ENCODE results near the gene C2orf72. TPM values are rescaled to one million over a fixed set of nuclear protein-coding genes. Genes with fewer than 3 reads are reported as not detected.
"Not testable (repeated sequence)": the region's sequence is repeated elsewhere in the genome, so short reads cannot be mapped to it uniquely, and the experiment has no call there.

The C2orf72 gene
- total RNA-seq, result under 1 TPM in 1 of 2 donors, not detected in 1; 0.15 TPM
- long read RNA-seq, result 0 reads

DNA sequence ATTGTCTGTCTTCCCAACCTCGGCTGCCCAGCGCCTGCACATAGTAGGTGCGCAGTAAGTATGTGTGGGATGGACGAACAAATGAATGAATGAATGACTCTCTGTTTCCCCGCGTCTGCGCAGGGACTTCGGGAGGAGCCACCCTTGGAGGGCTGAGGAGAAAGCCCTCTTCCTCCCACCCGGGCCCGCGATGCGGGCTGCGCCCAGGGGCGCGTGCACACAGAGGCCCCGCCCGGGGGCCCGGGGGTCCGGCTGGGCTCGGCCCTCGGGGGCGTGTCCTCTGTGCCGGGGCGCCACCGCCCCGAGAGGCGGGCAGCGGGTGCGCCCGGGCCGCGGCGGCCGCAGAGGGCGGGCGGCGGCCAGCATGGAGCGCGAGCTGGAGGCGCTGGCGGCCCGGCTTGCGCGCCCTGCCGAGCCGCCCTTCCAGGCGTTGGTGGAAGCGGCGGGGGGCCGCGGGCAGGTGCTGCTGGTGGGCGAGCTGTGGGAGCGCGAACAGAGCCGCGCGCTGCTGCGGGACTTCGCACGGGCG is at the start of gene C2orf72:
Gene C2orf72 (plus strand): TSS at position 322 of the 529 bp plus-strand sequence. CDS start 43 bp downstream, at position 365.
- no peak for ATAC-seq
- intact Hi-C loops (cut with DNase I), result no loop called here

DNA sequence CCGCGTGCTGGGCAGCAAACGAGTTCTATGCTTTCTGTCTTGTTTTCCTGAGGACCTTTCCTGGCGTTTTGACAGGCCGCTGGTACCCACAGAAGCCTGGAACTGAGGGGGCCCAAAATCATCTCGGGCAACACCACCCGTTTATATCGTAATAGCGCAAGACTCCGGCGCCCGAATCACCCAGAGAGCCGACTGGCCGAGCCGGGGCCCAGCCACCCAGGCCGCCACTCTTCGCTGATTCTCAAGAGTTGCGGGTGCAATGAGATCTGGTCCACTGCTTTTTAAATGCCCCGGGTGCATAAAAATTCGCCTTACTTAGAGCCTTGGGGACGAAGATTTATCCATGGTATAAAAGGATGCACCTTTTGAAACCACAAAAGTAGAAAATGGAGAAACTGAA is 47.6 kb upstream of the C2orf72 start:
- intact Hi-C loops (cut with DNase I), result loop anchor here (5.0 kb wide), 3 partner anchors 142 to 832 kb away; no protein-coding TSS in a partner anchor
- DNase-seq, result no peak
- no peak for ATAC-seq

More for the DNA sequence above, at the start of gene C2orf72:
- DNase-seq, result no peak

DNA sequence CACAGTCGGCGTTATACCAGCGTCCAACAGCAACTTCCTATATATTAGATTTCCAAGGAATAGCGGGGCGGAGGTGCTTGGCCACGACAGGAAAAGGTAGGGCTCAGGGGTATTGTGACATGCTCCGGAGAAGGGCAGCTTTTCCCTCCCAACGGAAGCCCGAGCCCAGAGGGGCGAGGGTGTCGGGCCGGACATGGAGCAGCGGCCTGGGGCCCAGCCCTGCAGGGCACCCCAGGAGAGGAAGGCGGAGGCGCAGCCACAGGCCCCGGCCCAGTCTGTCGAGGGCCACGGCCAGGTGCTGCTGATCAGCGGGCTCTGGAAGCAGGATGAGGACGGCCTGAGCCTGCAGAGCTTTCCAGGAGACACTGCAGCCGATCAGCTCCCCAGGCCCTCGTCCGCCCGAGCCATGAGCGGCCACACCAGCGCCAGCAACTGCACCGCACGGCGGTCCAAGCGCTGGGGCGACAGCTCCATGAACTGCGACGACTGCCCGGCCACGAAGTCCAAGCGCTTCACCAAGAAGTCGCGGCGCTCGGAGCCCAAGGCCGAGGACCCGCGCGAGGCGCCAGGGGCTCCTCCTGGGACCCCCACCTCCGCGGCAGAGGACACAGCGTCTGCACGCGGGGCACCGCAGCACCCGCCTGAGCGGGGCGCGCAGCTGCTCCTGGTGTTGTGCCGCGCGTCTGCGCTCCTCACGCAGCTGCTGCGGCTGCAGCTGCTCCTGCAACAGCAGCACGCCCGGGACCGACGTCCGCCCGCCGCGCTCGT is 47.0 kb upstream of the C2orf72 start:
- intact Hi-C loops (cut with DNase I), result no loop called here
- no peak for ATAC-seq
- DNase-seq, result no peak

DNA sequence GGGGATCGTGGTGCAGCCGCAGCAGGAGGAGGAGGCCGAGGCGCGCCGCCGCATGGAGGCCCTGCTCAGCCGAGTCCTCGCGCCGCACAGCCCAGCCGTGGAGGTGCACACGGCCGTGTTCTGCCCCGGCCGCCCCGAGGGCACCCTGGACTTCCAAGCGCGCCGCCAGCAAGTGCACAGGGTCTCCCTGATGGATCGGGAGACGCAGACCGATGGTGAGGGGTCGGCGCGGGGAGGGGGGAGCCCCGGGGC is 46.5 kb upstream of the C2orf72 start:
- intact Hi-C loops (cut with DNase I), result no loop called here
- DNase-seq, result no peak
- no peak for ATAC-seq

DNA sequence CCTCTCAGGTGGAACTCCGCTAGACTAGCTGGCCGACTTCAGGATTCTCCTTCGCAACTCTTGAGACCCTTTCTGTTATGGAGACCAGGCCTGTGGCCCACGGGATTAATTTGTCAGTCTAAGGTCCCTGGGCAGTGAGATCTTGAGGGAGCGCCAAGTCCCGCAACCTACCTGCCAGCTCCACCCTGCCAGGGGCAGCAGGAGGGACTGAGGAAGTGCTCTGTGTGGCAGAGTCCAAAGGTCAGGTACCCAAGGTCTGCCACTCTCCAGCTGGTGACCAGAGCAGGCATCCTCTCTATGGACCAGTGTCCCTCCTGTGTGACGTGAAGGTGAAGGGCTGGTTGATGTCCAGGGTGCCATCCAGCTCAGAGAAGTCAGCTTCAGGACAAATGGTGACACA is 45.7 kb upstream of the C2orf72 start:
- intact Hi-C loops (cut with DNase I), result no loop called here
- no peak for ATAC-seq
- DNase-seq, result no peak

DNA sequence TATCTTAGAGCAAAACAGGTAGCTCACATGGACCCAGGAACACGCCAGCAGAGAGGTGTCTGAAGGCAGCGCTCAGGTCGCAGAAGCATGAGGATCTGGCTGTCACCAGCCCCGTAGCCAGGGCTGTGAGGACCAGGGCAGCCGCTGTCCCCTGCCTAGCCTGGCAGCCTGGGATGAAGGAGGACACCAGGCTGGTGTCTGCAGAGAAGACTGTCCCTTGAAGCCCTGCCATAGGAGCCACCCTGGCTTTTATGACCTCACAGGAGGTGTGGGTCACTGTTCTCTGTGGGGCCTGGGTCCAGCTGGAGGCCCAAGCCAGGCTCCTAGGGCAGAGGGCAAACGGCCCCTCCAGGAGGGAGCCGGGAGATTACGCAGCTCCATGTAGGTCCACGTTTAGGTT is 41.5 kb upstream of the C2orf72 start, which contains the start of gene SPATA3:
Gene SPATA3 (plus strand): TSS at position 301 of the 400 bp plus-strand sequence. CDS start 113 bp downstream, outside the sequence.
- ATAC-seq (no peak), DNase-seq (no peak)
- intact Hi-C loops (cut with DNase I), result no loop called here

DNA sequence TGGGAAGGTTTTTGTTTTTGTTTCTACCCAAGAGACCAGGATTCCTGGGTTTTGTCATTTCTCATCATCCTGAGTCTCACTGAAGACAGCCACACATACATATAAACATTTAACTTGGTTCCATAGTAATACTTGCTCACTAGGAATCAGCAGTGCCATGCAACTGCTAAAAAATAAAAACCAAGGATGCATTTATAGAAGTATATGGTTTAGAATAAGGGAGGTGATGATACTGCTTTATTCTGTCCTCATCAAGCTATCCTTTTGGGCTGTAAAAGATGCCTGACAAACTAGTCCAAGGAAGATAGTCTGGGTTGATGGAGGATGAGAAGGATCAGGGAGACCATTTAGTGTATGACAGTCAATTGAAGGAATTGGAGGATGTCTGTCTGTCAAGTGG is 40.7 kb upstream of the C2orf72 start:
- ATAC-seq, result no peak
- intact Hi-C loops (cut with DNase I), result no loop called here
- no peak for DNase-seq

DNA sequence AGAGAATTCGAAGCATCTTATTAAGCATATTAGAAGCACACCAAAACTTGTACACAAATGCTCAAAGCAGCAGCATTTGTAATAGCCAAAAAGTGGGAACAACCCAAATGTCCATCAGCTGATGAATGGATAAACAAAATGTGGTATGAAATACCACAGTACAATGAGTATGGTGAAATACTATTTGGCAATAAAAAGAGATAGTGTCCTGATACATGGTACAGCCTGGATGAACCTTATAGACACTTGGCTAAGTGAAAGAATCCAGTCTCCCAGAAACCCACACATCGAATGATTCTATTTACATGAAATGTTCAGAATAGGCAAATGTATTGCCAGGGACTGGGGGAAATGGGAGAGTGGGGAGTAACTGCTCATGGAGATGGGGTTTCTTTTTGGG is 38.4 kb upstream of the C2orf72 start:
- DNase-seq (no peak), ATAC-seq (no peak)
- intact Hi-C loops (cut with DNase I), result no loop called here

DNA sequence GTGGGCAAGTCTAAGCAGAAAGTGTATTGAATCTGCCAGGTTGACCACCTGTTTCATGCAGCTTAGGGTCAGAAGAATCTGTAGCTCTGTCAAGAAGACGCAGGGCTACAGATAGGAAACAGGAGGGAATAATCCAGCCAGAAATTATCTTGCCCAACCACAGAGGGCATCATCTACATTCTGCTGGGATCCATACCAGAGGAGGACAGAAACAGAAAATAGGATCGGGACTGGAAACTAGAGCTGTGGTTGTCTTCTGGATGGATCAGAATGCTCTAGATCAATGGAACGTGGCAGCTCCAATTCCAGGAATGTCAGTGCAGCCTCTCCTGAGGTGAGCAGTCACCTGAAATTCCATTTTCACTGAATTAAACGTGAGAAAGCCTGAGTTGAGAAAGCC is 37.8 kb upstream of the C2orf72 start:
- DNase-seq (no peak), ATAC-seq (no peak)
- intact Hi-C loops (cut with DNase I), result no loop called here

DNA sequence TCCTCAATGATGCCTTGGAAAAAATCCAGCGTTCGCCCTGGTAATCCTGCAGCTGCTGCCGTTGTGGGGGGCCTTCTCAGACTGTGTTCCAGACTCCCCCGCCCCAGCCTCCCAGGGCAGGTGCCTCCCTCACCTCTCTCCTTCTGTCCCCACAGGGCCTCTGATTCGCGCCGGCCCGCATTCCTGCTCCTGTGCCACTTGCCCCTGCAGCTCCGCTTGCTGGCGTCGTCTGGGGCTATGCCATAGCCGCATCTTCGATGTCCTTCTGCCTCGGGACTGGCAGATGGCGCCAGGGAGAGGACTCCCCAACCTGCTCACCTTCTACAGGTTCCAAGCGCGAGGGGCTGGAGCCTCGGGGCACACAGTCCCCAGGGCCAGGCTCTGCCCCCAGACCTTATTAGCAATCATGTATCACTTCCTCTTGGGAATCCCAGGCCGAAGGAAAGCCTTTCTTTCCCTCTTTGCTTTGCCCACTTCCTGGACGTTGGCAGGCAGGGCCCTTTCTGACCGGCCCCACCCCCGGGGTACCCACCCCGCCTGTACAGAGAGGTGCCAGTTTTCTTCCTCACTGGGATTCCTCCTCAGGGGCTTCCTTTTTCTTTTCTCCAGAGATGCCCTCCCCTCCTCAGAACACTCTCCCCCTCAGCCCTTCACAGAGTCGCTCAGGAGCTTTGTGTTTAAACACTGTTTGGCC is 37.0 kb upstream of the C2orf72 start:
- intact Hi-C loops (cut with DNase I), result no loop called here

DNA sequence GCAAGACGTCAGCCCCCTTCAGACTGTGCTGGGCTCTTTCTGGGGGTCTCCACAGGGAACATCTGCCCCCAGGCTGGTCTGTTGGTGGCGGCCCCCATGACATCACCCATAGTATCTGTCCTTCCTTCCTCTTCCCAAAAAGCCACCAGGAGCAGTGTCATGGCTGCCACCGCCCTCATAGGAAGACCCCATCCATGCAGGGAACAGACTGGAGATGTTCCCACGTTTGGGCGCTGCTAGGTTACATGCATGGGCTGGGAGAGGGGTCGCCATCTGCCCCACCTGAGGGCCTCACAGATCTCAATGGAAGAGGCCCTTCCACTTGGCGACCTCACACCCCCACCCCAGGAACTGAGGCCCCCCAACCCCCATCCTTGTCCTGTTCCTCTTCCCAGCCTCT is 36.3 kb upstream of the C2orf72 start:
- DNase-seq (no peak), ATAC-seq (no peak)
- intact Hi-C loops (cut with DNase I), result no loop called here

More for the DNA sequence above, 37.0 kb upstream of the C2orf72 start:
- DNase-seq, result no peak
- ATAC-seq, result no peak

DNA sequence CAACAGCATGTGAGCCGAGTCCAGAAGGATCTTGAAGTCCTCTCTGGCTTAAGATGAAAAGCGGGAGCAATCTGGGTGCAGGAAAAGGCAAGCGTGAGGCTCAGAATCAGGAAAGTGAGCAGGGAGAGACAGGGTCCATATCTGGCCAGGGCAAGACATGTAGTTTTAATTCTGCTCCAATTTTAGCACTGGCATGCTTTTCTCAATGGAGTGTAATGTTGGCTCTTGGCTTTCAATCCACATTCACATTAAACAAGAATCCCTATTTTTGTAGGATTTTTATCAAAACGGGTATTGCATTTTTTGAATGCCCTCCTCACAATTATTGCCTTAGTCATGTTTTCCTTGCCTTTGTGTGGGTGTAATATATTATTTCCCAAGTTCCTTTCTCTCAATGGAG is 35.4 kb upstream of the C2orf72 start:
- ATAC-seq (no peak), DNase-seq (no peak)
- intact Hi-C loops (cut with DNase I), result no loop called here

DNA sequence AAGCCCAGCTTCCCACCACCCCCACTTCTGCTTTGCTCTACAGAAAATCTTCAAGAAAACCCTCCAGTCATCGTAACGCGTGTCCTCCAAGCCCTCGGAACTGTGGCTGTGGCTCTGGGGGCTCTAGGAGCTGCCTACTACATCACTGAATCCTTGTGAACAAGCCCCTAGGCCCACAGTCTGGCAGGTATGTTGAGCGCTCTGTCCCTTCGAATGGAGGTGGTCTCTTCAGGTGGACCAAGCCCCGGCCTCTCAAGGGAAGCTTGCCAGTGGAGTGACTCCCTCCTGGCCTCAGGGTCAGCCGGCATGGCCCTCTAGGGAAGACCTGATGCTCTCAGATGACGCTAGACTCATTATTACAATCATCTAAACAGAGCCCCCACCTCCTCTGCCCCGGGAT is 34.7 kb upstream of the C2orf72 start:
- intact Hi-C loops (cut with DNase I), result no loop called here
- DNase-seq, result no peak

DNA sequence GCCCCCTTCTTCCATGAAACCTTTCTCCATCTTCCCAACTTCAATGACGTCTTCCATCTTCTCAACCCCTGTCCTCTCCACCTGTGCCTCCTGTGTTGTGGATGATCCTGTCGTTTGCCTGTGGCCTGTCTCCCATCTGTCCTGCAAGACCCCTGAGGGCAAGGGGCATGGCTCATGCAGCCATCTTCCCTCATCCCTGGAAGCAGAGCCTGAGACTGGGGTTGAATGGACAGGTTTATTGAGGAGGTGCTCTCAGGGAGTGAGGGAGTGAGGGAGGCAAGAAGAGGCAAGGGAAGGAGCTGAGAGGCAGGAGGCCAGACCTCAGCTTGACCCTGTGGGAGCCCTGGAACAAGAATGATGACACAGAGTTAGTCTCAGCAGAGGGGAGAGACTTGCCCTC is 34.1 kb upstream of the C2orf72 start:
- ATAC-seq (no peak), DNase-seq (no peak)
- intact Hi-C loops (cut with DNase I), result no loop called here

More for the DNA sequence above, 34.7 kb upstream of the C2orf72 start:
- no peak for ATAC-seq

DNA sequence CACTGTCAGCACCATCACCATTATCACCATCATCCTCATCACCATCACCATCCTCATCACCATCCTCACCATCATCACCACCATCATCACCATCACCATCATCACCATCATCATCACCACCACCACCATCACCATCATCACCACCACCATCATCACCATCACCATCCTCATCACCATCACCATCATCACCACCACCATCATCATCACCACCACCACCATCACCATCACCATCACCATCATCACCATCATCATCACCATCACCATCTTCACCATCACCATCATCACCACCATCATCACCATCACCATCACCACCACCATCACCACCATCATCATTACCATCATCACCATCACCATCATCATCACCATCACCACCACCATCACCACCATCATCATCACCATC is 32.4 kb upstream of the C2orf72 start:
- ATAC-seq; DNase-seq; intact Hi-C loops (cut with DNase I): not testable (repeated sequence)

DNA sequence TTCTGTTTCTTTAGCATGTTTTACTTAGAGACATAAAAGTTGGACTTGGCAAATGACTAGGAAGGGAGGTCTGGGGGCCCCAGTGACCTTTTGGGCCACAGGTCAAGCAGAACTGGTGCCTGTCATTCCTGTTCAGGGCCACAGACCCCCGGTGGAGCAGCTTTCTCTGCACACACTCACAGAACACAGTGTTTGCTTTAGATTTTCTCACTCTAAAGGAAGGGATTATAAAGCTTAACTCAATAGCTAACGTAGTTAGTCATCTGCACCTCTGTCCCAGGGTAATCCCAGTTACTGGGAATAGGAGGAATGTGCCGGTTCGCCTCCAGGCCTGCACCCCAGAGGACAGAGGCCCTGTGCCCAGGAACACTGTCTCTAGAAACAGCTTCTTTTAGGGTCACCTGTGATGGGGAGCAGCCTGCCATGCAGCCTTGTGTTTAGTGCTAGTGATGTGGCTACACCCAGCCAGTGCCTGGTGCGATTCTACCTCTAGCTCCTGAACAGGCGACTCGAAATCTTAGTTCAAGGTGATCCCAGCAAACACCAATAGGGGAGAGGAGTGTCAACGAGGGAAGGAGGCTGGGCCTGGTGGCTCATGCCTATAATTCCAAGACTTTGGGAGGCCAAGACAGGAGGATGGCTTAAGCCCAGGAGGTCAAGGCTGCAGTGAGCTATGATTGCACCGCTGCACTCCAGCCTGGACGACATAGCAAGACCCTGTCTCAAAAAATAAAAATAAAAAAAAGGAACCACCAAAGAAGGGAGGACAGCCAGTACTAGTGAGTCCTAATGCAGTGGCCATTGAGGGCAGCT is 29.8 kb upstream of the C2orf72 start:
- DNase-seq, result no peak
- intact Hi-C loops (cut with DNase I), result no loop called here
- no peak for ATAC-seq

DNA sequence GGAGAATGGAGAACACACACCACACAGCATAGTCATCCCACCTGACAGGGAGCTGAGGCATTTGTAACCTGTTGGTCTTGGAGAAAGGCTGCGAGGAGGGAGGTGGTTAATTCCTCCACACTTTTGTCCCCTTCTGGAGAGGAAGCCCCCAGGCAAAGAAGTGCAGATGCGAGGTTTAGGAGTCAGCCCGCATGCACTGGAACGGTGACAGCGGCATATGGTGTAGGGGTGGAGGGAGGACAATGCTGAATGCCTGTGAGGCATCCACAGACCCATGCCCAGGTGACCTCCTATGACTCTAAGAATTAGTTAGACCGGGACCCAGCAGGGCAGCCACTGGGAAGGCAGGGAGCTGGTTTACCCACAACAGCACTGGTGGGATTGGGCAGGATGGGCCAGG is 29.2 kb upstream of the C2orf72 start:
- intact Hi-C loops (cut with DNase I), result no loop called here
- ATAC-seq, result no peak
- no peak for DNase-seq

DNA sequence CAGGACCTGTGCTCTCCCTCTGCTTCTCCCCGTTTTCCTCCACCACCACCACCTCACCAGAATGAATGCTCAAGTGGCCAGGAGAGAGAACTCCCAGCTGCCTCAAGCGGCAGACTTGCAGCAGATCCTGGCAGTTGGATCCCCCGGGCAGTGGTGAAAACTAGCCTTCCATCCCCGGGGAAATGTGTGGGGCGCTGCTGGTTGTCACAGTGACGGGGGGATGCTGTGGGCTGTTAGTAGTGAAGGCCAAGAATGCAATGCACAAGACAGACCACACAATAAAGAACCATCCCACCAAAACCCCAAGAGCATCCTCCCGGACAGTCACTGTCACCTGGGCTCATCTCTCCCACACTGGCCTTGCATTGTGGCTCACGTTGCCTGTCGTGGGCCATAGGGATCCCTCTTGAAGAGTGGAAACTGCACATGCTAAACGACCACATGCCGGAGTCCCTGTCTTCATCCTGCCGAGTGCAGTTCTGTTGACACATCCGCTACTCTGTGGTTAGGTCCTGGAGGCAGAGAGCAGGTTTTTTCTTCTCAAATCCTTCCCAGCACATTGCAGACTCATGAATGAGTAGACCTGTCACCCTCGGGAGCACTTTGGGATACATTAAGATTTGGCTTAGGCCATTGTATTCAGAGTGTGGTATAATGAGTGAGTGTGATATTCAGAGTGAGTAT is 27.9 kb upstream of the C2orf72 start:
- intact Hi-C loops (cut with DNase I), result no loop called here
- no peak for DNase-seq
- no peak for ATAC-seq

DNA sequence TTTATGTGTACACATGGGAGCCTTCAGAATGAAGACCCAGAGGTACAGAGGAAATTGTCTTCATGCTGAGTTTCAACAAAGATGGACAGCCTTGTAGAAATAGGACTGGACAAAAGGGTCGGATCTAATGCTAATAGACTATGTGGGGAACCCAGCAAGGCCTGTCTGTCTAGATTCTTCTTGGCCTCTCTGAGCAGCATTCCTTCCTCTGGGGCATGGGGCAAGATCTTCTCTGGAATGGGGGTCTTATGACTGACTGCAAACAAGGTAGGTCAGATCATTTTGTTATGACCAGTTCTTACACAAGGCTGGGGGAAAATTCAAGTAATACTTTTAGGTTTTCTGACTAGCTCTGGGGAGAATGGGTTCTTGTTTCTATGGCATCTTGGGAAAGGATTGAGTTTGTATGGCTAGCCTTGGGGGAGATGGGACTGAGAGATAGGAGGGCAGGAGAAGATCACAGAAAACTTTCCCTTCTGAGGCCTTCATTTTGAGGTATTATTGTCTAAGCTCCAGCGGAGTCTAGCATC is 27.1 kb upstream of the C2orf72 start:
- DNase-seq, result no peak
- intact Hi-C loops (cut with DNase I), result loop anchor here in 1 of 2 donors (5.0 kb wide), 1 partner anchor 348 kb away; no protein-coding TSS in a partner anchor
- ATAC-seq, result no peak
